Spleen (tissue), 3 donors: Measurements from ENCODE around the gene ITPKC.

ENCODE experiments used
- POLR2A ChIP-seq, 3 donors: fragments of 450-650 bp; IDR thresholded peaks; one replicate each; pipeline ENCODE4 v1.5.1; 2017; ENCODE audit warnings: antibody characterized with exemption in 3 of 3, mild to moderate bottlenecking in 1 of 3
- POLR2AphosphoS5 ChIP-seq, 3 donors: sonication (generic); formaldehyde crosslinking; IDR thresholded peaks; one replicate each; pipeline ENCODE4 v1.5.1; 2017; ENCODE audit warnings: antibody characterized with exemption in 3 of 3

- no peak for TF ChIP-seq POLR2A (IDR thresholded peaks at IDR 0.05)
- TF ChIP-seq POLR2AphosphoS5 (IDR thresholded peaks at IDR 0.05): peak in 1 of 3 donors; percentile 48
These were observed 46.0 kb downstream of the ITPKC start for GRCh38 chr19:40762754-40763470.
